Aorta (tissue), 5 donors: ENCODE data around the gene ATXN1. TPM values are rescaled to one million over a fixed set of nuclear protein-coding genes. Genes with fewer than 3 reads are reported as not detected.

ENCODE experiments used
- ATAC-seq: fragments of 200-7000 bp; cut with Tn5 transposase; one replicate; pipeline ENCODE4 v1.9.1; 2022; ENCODE audit warnings: moderate library complexity; ENCODE audit not compliant: low FRiP score
- DNase-seq, 2 donors: peaks; one replicate each; pipeline ENCODE4 v3.0.0-alpha.2; 2020
- H3K27ac ChIP-seq, 2 donors: one replicate each; pipeline ENCODE4 v1.5.1; 2013; ENCODE audit warnings: low read length in 2 of 2, mild to moderate bottlenecking in 2 of 2, moderate library complexity in 2 of 2, control low read depth in 1 of 2, inconsistent platforms in 1 of 2, low read depth in 1 of 2
- H3K27me3 ChIP-seq, 2 donors: one replicate each; pipeline ENCODE4 v1.6.1; 2013; ENCODE audit warnings: control low read depth in 1 of 2, low read length in 1 of 2, mild to moderate bottlenecking in 1 of 2, moderate library complexity in 1 of 2; ENCODE audit not compliant: insufficient read depth in 2 of 2, control insufficient read depth in 1 of 2
- H3K36me3 ChIP-seq, 2 donors: one replicate each; pipeline ENCODE4 v1.6.1; 2013; ENCODE audit warnings: control low read depth in 1 of 2, low read length in 1 of 2, mild to moderate bottlenecking in 1 of 2; ENCODE audit not compliant: insufficient read depth in 2 of 2, control insufficient read depth in 1 of 2
- H3K4me1 ChIP-seq, 2 donors: one replicate each; pipeline ENCODE4 v1.6.1; 2013; ENCODE audit warnings: low read length in 2 of 2, control low read depth in 1 of 2, mild to moderate bottlenecking in 1 of 2, moderate library complexity in 1 of 2; ENCODE audit not compliant: insufficient read depth in 2 of 2, control insufficient read depth in 1 of 2
- H3K4me3 ChIP-seq, 2 donors: one replicate each; pipeline ENCODE4 v1.5.1; 2013; ENCODE audit warnings: low read length in 2 of 2, control low read depth in 1 of 2, mild to moderate bottlenecking in 1 of 2
- H3K9me3 ChIP-seq: one replicate; pipeline ENCODE4 v1.6.1; 2013; ENCODE audit warnings: mild to moderate bottlenecking, low read length; ENCODE audit not compliant: control insufficient read depth
- WGBS, 2 donors: extraction: QIAGEN DNeasy Blood & Tissue Kit; methylation state at CpG; one replicate each; pipeline ENCODE4 v1.1.7; 2013; 5-methylcytosine and 5-hydroxymethylcytosine counted together
- intact Hi-C, 2 donors: fragments of 100-400 bp; cut with DNase I; formaldehyde crosslinking; loops; one replicate each; pipeline versions ENCODE4 v1.14.2 to v1.15.0; 2022
- polyA plus RNA-seq, 2 donors: library from polyadenylated mRNA; stranded (reverse); fragments of 200-250 nt; gene quantifications; one replicate each; pipeline ENCODE4 v1.2.3, GENCODE V29; 2013
- total RNA-seq, 2 donors: library from RNA; stranded (reverse); fragmentation: NEBNext Ultra II Directional; extraction: Animal tissue kit (Norgen Biotek cat#: 25700); gene quantifications; one replicate each; pipeline ENCODE4 v1.2.1, GENCODE V29; 2021
- donor health status: healthy with polysubstance abuse.
- donor health status: Bipolar disorder and iron deficiency.
- donor health status: DM: no; HTN: no; CAD: no.
- donor health status: DM: no; HTN: no; CAD: no.
- donor health status: DM: yes; HTN: yes; CAD: no.

ATXN1 gene
- total and polyA plus RNA-seq, 4 donors = 11.5 to 85.5 (median 45.8) TPM

- Histone ChIP-seq H3K36me3 (peaks cover 0 to 2% of the 10 kb centered on the region in 2 donors), H3K4me3 (no peak overlapping the region), H3K27me3 (no peaks in the 10 kb centered on the region), H3K9me3 (no peaks in the 10 kb centered on the region), H3K4me1 (peaks cover 0 to 7% of the 10 kb centered on the region in 2 donors), H3K27ac (no peak overlapping the region)
- intact Hi-C loops = loop anchor here in 1 of 2 donors (5.0 kb wide), 1 partner anchor 87 kb away; the partner anchor contains the start of gene GMPR
- ATAC-seq (no peak), DNase-seq (no peak)
- 95 to 99% methylated on average over 2 of the region's 2 CpGs for WGBS, 2 donors
Observed at GRCh38 chr6:16324184-16324583, 437.1 kb downstream of the ATXN1 start.

- Histone ChIP-seq H3K4me1 (peaks cover 0 to 7% of the 10 kb centered on the region in 2 donors), H3K27me3 (no peaks in the 10 kb centered on the region), H3K9me3 (no peaks in the 10 kb centered on the region), H3K27ac (peak overlapping the region in 1 of 2 donors; percentile 58), H3K4me3 (no peak overlapping the region), H3K36me3 (peaks cover 0 to 2% of the 10 kb centered on the region in 2 donors)
- intact Hi-C loops = loop anchor here in 1 of 2 donors (5.0 kb wide), 1 partner anchor 85 kb away; the partner anchor contains the start of gene GMPR
- 27 to 30% methylated on average over 11 of the region's 11 CpGs for whole genome bisulfite sequencing, 2 donors
- peak; percentile 45 for ATAC-seq
- DNase-seq = peak in 1 of 2 donors; percentile 89
Observed at GRCh38 chr6:16322666-16323312, 438.5 kb downstream of the ATXN1 start.

- H3K4me3 ChIP-seq = no peak overlapping the region
- H3K4me1 ChIP-seq = peaks cover 0 to 7% of the 10 kb centered on the region in 2 donors
- ATAC-seq = no peak
- H3K27me3 ChIP-seq = no peaks in the 10 kb centered on the region
- peaks cover 0 to under 1% of the 10 kb centered on the region in 2 donors for H3K36me3 ChIP-seq
- intact Hi-C loops = loop anchor here in 1 of 2 donors (5.0 kb wide), 1 partner anchor 85 kb away; the partner anchor contains the start of gene GMPR
- WGBS, 2 donors = 96% methylated on average over 11 of the region's 11 CpGs
- H3K9me3 ChIP-seq = no peaks in the 10 kb centered on the region
- H3K27ac ChIP-seq = no peak overlapping the region
- peak in 1 of 2 donors; percentile 43 for DNase-seq
Observed at GRCh38 chr6:16321826-16322225, 439.4 kb downstream of the ATXN1 start.

- ATAC-seq = no peak
- H3K27me3 ChIP-seq = no peaks in the 10 kb centered on the region
- 91% methylated on average over 7 of the region's 7 CpGs for WGBS, 2 donors
- H3K9me3 ChIP-seq = no peaks in the 10 kb centered on the region
- no peak for DNase-seq
- intact Hi-C loops = loop anchor here in 1 of 2 donors (5.0 kb wide), 1 partner anchor 84 kb away; the partner anchor contains the start of gene GMPR
- H3K27ac ChIP-seq = peak overlapping the region in 1 of 2 donors; percentile 98
- peaks cover 0 to 7% of the 10 kb centered on the region in 2 donors for H3K4me1 ChIP-seq
- H3K4me3 ChIP-seq = no peak overlapping the region
- H3K36me3 ChIP-seq = no peaks in the 10 kb centered on the region
Observed at GRCh38 chr6:16321341-16321710, 439.9 kb downstream of the ATXN1 start.

- no peaks in the 10 kb centered on the region for H3K27me3 ChIP-seq
- H3K4me3 ChIP-seq = peak overlapping the region in 1 of 2 donors; percentile 4
- 40 to 43% methylated on average over 21 of the region's 21 CpGs for WGBS, 2 donors
- intact Hi-C loops = loop anchor here in 1 of 2 donors (5.0 kb wide), 1 partner anchor 83 kb away; the partner anchor contains the start of gene GMPR
- H3K9me3 ChIP-seq = no peaks in the 10 kb centered on the region
- peak in 1 of 2 donors; percentile 50 for DNase-seq
- H3K36me3 ChIP-seq = no peaks in the 10 kb centered on the region
- peak overlapping the region; percentile 98 for H3K27ac ChIP-seq
- peak; percentile 47 for ATAC-seq
- peaks cover 0 to 7% of the 10 kb centered on the region in 2 donors for H3K4me1 ChIP-seq
Observed at GRCh38 chr6:16320533-16321340, 440.5 kb downstream of the ATXN1 start.

- Histone ChIP-seq H3K9me3 (no peaks in the 10 kb centered on the region), H3K27ac (peak overlapping the region; percentile 98), H3K36me3 (no peaks in the 10 kb centered on the region), H3K4me1 (peaks cover 0 to 7% of the 10 kb centered on the region in 2 donors), H3K27me3 (no peaks in the 10 kb centered on the region), H3K4me3 (peak overlapping the region in 1 of 2 donors; percentile 4)
- ATAC-seq (peak; percentile 90), DNase-seq (peak; percentile 86 to 88)
- 1 to 2% methylated on average over 16 of the region's 16 CpGs for WGBS, 2 donors
- intact Hi-C loops = loop anchor here (5.0 to 10.0 kb wide), 2 partner anchors 75 to 83 kb away; partner anchors contain the start of gene GMPR (in 1 of the 2)
Observed at GRCh38 chr6:16319813-16320532, 441.3 kb downstream of the ATXN1 start.

GRCh38 chr6:16318953-16319720 lies 442.1 kb downstream of the ATXN1 start:
- intact Hi-C loops = loop anchor here in 1 of 2 donors (10.0 kb wide), 1 partner anchor 74 kb away; no protein-coding TSS in a partner anchor
- Histone ChIP-seq H3K36me3 (no peaks in the 10 kb centered on the region), H3K27me3 (no peaks in the 10 kb centered on the region), H3K27ac (peak overlapping the region; percentile 36 to 72), H3K9me3 (no peaks in the 10 kb centered on the region), H3K4me3 (no peak overlapping the region), H3K4me1 (peaks cover 0 to 7% of the 10 kb centered on the region in 2 donors)
- WGBS, 2 donors = 91 to 95% methylated on average over 8 of the region's 8 CpGs
- DNase-seq = no peak
- ATAC-seq = no peak
